Omental fat pad (tissue), 4 donors: Measurements from ENCODE around the gene OR3A2. TPM values are rescaled to one million over a fixed set of nuclear protein-coding genes. Genes with fewer than 3 reads are reported as not detected.

Source experiments
- small RNA-seq: library from RNA; depleted of rRNA; stranded (forward); fragments of <200 nt; gene quantifications from one replicate; pipeline ENCODE3, GENCODE V24; 2016
- total RNA-seq, 4 donors: library from RNA; depleted of rRNA; stranded (reverse); fragments of >200 nt; gene quantifications; one replicate each; pipeline ENCODE4 v1.1.0, GENCODE V29; 2016

OR3A2 gene
- total RNA-seq, 4 donors from 2014 or later: 0.24 TPM; not detected in 3

Small RNAs within 50 kb of the gene (small RNA-seq; reads per million reads assigned to genes)
- not detected for gene OR1AC1P

Other genes with a start within 250 kb of the OR3A2 start
- gene OR1A2, start 188.8 kb downstream of the OR3A2 start, total RNA-seq: not detected
- not detected for gene OR1A1, start 178.6 kb downstream of the OR3A2 start, total RNA-seq
- under 1 TPM in 1 of 4 donors, not detected in 3; 0.38 TPM for gene OR3A1, start 87.9 kb downstream of the OR3A2 start, total RNA-seq
- not detected for gene OR1E1, start 12.1 kb upstream of the OR3A2 start, total RNA-seq
- gene OR3A3, start 25.1 kb upstream of the OR3A2 start, total RNA-seq: not detected
- gene OR1E2, start 47.5 kb upstream of the OR3A2 start, total RNA-seq: not detected
- gene SPATA22, start 85.5 kb upstream of the OR3A2 start, total RNA-seq: 1 to 10 TPM in 1 of 4 donors, under 1 TPM in 1, not detected in 2; 0.93 to 1.8 TPM
- gene ASPA, start 89.7 kb upstream of the OR3A2 start, total RNA-seq: 10 to 100 TPM in 1 of 4 donors, 1 to 10 TPM in 3; 4.5 to 14.7 (median 6.2) TPM
- 1 to 10 TPM in 1 of 4 donors, under 1 TPM in 3; 0.36 to 3.0 (median 0.86) TPM for gene TRPV3, start 171.5 kb upstream of the OR3A2 start, total RNA-seq
- gene TRPV1, start 223.1 kb upstream of the OR3A2 start, total RNA-seq: 1 to 10 TPM; 1.7 to 9.9 (median 2.7) TPM
- gene SHPK, start 249.9 kb upstream of the OR3A2 start, total RNA-seq: 10 to 100 TPM in 3 of 4 donors, 1 to 10 TPM in 1; 9.4 to 25.5 (median 12.1) TPM